ENCODE measurements around the gene PRDM11.

Gene PRDM11

GRCh38 chr11:45225277-45225676 lies 78.8 kb downstream of the PRDM11 start:
- no peak overlapping the region for H3K27ac Mint-ChIP-seq
- no peak for DNase-seq
- no peak overlapping the region for H3K4me3 Mint-ChIP-seq
- peaks cover 43 to 59% of the 10 kb centered on the region in 2 donors for H3K36me3 Mint-ChIP-seq
- no peaks in the 10 kb centered on the region for H3K4me1 Mint-ChIP-seq
- no peaks in the 10 kb centered on the region for H3K27me3 Mint-ChIP-seq
- ATAC-seq (replicated peaks) = no peak
- no peaks in the 10 kb centered on the region for H3K9me3 Mint-ChIP-seq

GRCh38 chr11:45225961-45226871 lies 79.8 kb downstream of the PRDM11 start:
- no peaks in the 10 kb centered on the region for H3K27me3 Mint-ChIP-seq
- H3K36me3 Mint-ChIP-seq = peaks cover 39 to 53% of the 10 kb centered on the region in 2 donors
- H3K4me1 Mint-ChIP-seq = no peaks in the 10 kb centered on the region
- H3K4me3 Mint-ChIP-seq = no peak overlapping the region
- H3K27ac Mint-ChIP-seq = no peak overlapping the region
- DNase-seq (no peak), ATAC-seq (replicated peaks) (no peak)
- H3K9me3 Mint-ChIP-seq = no peaks in the 10 kb centered on the region

- H3K36me3 Mint-ChIP-seq = peaks cover 37 to 50% of the 10 kb centered on the region in 2 donors
- no peaks in the 10 kb centered on the region for H3K27me3 Mint-ChIP-seq
- H3K4me3 Mint-ChIP-seq = no peak overlapping the region
- no peaks in the 10 kb centered on the region for H3K9me3 Mint-ChIP-seq
- DNase-seq = no peak
- ATAC-seq (replicated peaks) = no peak
- H3K27ac Mint-ChIP-seq = no peak overlapping the region
- H3K4me1 Mint-ChIP-seq = no peaks in the 10 kb centered on the region
Observed at GRCh38 chr11:45226901-45227300, 80.5 kb downstream of the PRDM11 start.

GRCh38 chr11:45227836-45228235 lies 81.4 kb downstream of the PRDM11 start:
- no peak for DNase-seq
- Mint-ChIP-seq H3K4me1 (no peaks in the 10 kb centered on the region), H3K36me3 (peaks cover 37 to 45% of the 10 kb centered on the region in 2 donors), H3K4me3 (no peak overlapping the region), H3K27ac (no peak overlapping the region), H3K9me3 (no peaks in the 10 kb centered on the region), H3K27me3 (no peaks in the 10 kb centered on the region)
- no peak for ATAC-seq (replicated peaks)

- Mint-ChIP-seq H3K4me3 (no peak overlapping the region), H3K36me3 (peaks cover 27 to 39% of the 10 kb centered on the region in 2 donors), H3K9me3 (no peaks in the 10 kb centered on the region), H3K27me3 (no peaks in the 10 kb centered on the region), H3K27ac (no peak overlapping the region), H3K4me1 (peaks cover 1 to 5% of the 10 kb centered on the region in 2 donors)
- ATAC-seq (replicated peaks) = no peak
- DNase-seq = no peak
Observed at GRCh38 chr11:45229401-45230020, 83.1 kb downstream of the PRDM11 start.

GRCh38 chr11:45232341-45233080 lies 86.1 kb downstream of the PRDM11 start:
- Mint-ChIP-seq H3K4me1 (peaks cover 1 to 5% of the 10 kb centered on the region in 2 donors), H3K9me3 (no peaks in the 10 kb centered on the region), H3K4me3 (no peak overlapping the region), H3K27me3 (peaks cover 8 to 13% of the 10 kb centered on the region in 2 donors), H3K27ac (no peak overlapping the region), H3K36me3 (peaks cover 4 to 9% of the 10 kb centered on the region in 2 donors)
- ATAC-seq (replicated peaks) = no peak
- no peak for DNase-seq

- DNase-seq (peak; percentile 47), ATAC-seq (replicated peaks) (peak; percentile 83 to 92)
- Mint-ChIP-seq H3K27me3 (peaks cover 13 to 21% of the 10 kb centered on the region in 2 donors), H3K27ac (no peak overlapping the region), H3K9me3 (no peaks in the 10 kb centered on the region), H3K4me3 (no peak overlapping the region), H3K4me1 (peaks cover 1 to 5% of the 10 kb centered on the region in 2 donors), H3K36me3 (peaks cover 0 to 4% of the 10 kb centered on the region in 2 donors)
Observed at GRCh38 chr11:45233121-45233803, 86.8 kb downstream of the PRDM11 start.

- DNase-seq = no peak
- Mint-ChIP-seq H3K27ac (no peak overlapping the region), H3K4me1 (peaks cover 1 to 5% of the 10 kb centered on the region in 2 donors), H3K36me3 (no peaks in the 10 kb centered on the region), H3K4me3 (no peak overlapping the region), H3K9me3 (no peaks in the 10 kb centered on the region), H3K27me3 (peaks cover 13 to 24% of the 10 kb centered on the region in 2 donors)
- peak in 1 of 2 donors; percentile 34 for ATAC-seq (replicated peaks)
Observed at GRCh38 chr11:45233804-45234170, 87.3 kb downstream of the PRDM11 start.

GRCh38 chr11:45234306-45235006 lies 88.0 kb downstream of the PRDM11 start:
- peaks cover 0 to under 1% of the 10 kb centered on the region in 2 donors for H3K9me3 Mint-ChIP-seq
- no peak overlapping the region for H3K27ac Mint-ChIP-seq
- peaks cover 13 to 26% of the 10 kb centered on the region in 2 donors for H3K27me3 Mint-ChIP-seq
- no peaks in the 10 kb centered on the region for H3K36me3 Mint-ChIP-seq
- ATAC-seq (replicated peaks) = no peak
- H3K4me3 Mint-ChIP-seq = no peak overlapping the region
- H3K4me1 Mint-ChIP-seq = peaks cover 1 to 5% of the 10 kb centered on the region in 2 donors
- no peak for DNase-seq

- Mint-ChIP-seq H3K36me3 (no peaks in the 10 kb centered on the region), H3K4me3 (no peak overlapping the region), H3K27me3 (peaks cover 13 to 33% of the 10 kb centered on the region in 2 donors), H3K27ac (no peak overlapping the region), H3K9me3 (peaks cover 2 to 7% of the 10 kb centered on the region in 2 donors), H3K4me1 (peaks cover 1 to 5% of the 10 kb centered on the region in 2 donors)
- ATAC-seq (replicated peaks) (no peak), DNase-seq (no peak)
Observed at GRCh38 chr11:45237711-45238315, 91.4 kb downstream of the PRDM11 start.

- no peak for ATAC-seq (replicated peaks)
- no peak for DNase-seq
- no peaks in the 10 kb centered on the region for H3K36me3 Mint-ChIP-seq
- no peak overlapping the region for H3K4me3 Mint-ChIP-seq
- H3K27me3 Mint-ChIP-seq = peaks cover 13 to 33% of the 10 kb centered on the region in 2 donors
- peaks cover 0 to under 1% of the 10 kb centered on the region in 2 donors for H3K4me1 Mint-ChIP-seq
- no peak overlapping the region for H3K27ac Mint-ChIP-seq
- peaks cover 2 to 7% of the 10 kb centered on the region in 2 donors for H3K9me3 Mint-ChIP-seq
Observed at GRCh38 chr11:45238724-45239123, 92.3 kb downstream of the PRDM11 start.

- ATAC-seq (replicated peaks) (no peak), DNase-seq (no peak)
- H3K9me3 Mint-ChIP-seq = peaks cover 2 to 7% of the 10 kb centered on the region in 2 donors
- H3K4me3 Mint-ChIP-seq = no peak overlapping the region
- no peaks in the 10 kb centered on the region for H3K36me3 Mint-ChIP-seq
- no peaks in the 10 kb centered on the region for H3K4me1 Mint-ChIP-seq
- peaks cover 13 to 33% of the 10 kb centered on the region in 2 donors for H3K27me3 Mint-ChIP-seq
- no peak overlapping the region for H3K27ac Mint-ChIP-seq
Observed at GRCh38 chr11:45239733-45240132, 93.3 kb downstream of the PRDM11 start.

GRCh38 chr11:45243967-45244366 lies 97.5 kb downstream of the PRDM11 start:
- Mint-ChIP-seq H3K27me3 (peaks cover 12 to 24% of the 10 kb centered on the region in 2 donors), H3K27ac (no peak overlapping the region)
- DNase-seq = no peak

More at GRCh38 chr11:45243967-45244366, 97.5 kb downstream of the PRDM11 start:
- Mint-ChIP-seq H3K9me3 (peaks cover 2 to 7% of the 10 kb centered on the region in 2 donors), H3K4me3 (no peak overlapping the region), H3K36me3 (no peaks in the 10 kb centered on the region), H3K4me1 (no peaks in the 10 kb centered on the region)
- ATAC-seq (replicated peaks) = no peak
